LoVo (cell line): ENCODE results near the gene SLC6A3.
"Not testable (repeated sequence)": the region's sequence is repeated elsewhere in the genome, so short reads cannot be mapped to it uniquely, and the experiment has no call there.

Experiments
- DNase-seq: peaks from one replicate; pipeline ENCODE4 v3.0.0-alpha.2; 2016; ENCODE audit warnings: low spot score

The SLC6A3 gene

DNA sequence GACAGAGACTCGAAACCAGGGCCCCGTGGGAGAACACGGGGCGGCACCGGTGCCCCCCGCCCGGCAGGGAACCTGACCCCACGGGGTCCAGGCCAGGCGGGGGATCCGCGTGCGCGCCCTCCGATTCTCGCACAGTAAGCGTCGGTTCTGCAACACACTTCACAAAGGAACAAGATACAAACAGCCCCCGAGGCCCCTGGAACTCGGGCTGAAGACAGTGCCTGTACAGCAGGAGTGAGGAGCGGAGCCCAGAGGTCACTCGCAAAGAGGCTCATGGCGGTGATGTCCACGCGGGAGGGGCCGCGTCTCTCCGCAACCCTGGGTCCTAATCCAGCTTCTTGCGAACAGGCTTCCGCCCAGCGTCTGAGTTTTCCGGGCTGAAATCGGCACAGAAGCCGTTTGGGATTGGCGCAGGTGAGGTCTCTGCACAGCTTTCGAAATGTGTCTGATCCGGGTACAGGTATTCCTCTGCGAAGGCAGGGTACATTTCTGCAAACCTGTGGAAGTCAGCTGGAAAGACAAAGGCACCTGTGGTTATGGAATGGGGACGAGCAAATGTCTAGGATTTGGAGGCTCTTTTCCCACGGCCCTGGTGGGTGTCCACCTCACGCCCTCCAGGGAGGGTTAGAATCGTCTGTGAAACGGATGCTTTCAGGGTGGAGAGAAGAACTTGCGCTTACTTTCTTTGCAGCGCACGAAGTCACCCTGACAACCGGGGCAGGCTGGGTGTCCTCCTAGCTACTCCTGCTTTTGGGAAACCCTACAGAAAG is 18.3 kb upstream of the SLC6A3 start:
- DNase-seq: no peak

DNA sequence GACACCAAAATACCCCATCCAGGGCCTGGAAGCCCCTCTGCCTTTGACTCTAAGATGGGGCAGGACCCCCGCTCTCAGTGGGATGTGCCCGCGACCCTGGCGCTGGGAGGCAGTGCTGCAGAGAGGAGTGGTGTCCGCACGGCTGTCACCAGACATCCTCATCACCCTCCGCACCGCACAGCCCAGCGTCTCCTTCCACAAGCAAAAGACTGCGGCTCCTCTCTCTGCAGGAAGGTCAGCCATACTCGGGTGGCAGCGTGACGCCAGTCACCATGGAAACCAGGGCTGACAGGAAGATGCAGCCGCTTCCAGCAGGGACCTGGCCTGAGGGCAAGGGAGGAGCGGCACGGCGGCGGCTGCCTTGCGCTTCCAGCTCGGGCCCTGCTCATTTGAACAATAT is 17.1 kb upstream of the SLC6A3 start:
- DNase-seq: no peak

DNA sequence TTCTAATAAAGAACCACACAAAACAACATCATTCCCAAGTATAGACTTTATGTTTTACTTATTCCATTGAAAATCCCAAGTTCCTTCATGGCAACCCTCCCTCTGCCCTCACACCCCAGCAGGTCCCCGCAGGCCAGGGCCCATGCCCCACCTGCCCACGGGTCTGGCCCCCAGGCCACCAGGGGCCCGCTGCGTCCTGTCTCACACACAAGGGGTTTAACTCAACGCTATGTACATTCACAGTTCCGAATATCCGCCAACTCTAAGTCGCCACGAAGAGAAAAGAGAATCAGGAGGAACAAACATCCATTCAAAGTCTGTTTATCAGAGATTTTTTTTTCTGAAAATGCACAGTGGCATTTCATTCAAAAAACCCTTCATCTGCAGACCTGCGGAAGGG is 16.2 kb upstream of the SLC6A3 start:
- DNase-seq: no peak

DNA sequence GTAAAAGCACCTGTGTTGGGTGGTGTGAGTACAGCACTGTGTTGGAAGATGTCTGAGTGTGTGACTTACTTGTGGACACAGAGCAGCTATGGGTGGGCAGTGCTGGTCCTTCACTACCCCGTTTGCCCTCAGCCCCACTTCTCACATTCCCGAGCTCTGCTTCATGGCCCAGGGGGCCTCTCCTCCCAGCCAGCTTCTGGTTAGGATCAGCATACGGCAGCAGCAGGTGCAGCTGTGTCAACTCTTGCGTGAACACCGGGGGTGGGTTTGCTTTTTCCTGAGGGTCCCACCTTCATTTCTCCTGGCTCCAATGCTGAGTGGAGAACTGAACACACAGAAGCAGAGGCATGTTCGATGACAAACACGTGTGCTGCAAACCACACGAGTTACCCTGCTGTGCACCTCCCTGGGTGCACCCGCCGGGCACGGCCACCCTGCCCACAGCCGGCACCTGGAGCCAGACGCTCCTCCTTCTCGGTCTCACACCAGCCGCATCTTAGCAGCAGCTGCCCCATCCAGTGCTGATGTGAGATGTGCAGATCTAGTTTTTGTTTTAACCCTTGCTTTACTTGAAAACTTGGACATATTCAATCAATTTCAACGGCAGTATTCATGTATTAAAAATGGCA is 14.9 kb upstream of the SLC6A3 start:
- no peak for DNase-seq

DNA sequence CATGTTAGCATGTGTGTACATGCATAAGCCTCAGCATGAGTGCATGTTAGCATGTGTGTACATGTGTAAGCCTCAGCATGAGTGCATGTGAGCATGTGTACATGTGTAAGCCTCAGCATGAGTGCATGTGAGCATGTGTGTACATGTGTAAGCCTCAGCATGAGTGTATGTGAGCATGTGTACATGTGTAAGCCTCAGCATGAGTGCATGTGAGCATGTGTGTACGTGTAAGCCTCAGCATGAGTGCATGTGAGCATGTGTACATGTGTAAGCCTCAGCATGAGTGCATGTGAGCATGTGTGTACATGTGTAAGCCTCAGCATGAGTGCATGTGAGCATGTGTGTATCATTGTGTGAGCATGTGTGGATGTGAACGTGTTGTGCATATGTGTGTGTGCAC is 14.2 kb upstream of the SLC6A3 start:
- not testable (repeated sequence) for DNase-seq

DNA sequence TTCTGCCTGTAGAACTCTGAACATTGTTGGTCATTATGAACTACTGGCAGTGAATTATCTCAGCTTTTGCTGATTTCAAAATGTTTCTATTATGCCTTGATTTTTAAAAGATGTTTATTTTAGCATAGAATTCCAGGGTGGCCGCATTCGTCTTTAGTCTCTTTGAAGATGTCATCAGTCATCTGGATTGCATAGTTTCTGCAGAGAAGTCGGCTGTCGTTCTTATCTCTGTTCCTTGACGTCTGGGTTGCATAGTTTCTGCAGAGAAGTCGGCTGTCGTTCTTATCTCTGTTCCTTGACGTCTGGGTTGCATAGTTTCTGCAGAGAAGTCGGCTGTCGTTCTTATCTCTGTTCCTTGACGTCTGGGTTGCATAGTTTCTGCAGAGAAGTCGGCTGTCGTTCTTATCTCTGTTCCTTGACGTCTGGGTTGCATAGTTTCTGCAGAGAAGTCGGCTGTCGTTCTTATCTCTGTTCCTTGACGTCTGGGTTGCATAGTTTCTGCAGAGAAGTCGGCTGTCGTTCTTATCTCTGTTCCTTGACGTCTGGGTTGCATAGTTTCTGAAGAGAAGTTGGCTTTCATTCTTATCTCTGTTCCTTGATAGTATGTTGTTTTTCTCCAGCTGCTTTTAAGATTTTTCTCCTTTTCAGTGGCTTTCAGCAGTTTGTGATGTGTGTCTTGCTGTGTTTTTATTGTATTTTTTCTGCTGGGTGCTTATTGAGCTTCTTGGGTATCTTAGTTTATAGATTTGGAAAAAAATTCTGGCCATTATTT is 11.1 kb upstream of the SLC6A3 start:
- not testable (repeated sequence) for DNase-seq

DNA sequence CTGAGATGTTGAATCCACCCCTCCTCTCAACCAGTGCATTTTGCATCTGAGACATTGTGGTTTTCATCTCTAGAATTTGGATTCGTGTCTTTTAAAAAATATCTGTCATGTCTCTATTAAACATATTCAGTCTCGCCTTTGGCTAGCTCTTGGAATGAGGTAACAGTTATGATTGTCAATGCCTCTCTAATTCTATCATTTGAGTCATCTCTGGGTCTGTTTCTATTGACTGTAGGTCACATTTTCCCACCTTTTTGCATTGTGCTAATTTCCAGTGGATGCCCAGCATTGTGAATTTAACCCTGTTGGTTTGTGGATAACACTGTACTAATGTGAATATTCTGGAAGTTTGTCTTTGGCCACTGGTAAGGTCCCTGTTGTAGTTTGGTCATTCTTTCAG is 8.4 kb upstream of the SLC6A3 start:
- DNase-seq: no peak

DNA sequence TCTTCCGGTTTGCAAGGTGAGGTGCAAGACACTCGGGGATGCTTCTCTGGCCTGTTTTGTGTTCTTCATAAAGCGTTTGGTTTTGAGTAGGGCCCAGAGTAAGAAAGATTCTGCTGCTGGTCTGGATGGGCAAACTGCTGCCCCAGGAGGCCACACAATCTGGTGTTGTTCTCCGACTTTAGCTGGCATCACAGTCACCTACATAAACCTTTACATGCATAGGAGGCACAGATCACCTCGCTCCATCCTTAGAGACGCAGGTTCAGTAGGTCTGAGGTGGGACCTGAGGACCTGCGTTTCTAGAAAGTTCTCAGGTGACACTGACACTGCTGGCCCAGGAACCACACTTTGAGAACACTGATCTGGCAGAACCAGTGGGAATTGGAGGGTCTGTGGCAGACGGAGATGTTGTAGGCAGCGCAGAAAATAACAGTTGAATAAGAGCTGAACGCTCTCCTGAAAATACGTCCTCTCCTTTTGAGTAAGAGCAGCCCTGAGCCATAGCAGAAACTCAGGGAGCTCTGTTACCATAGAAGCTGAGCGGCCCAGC is 3.9 kb upstream of the SLC6A3 start:
- no peak for DNase-seq

DNA sequence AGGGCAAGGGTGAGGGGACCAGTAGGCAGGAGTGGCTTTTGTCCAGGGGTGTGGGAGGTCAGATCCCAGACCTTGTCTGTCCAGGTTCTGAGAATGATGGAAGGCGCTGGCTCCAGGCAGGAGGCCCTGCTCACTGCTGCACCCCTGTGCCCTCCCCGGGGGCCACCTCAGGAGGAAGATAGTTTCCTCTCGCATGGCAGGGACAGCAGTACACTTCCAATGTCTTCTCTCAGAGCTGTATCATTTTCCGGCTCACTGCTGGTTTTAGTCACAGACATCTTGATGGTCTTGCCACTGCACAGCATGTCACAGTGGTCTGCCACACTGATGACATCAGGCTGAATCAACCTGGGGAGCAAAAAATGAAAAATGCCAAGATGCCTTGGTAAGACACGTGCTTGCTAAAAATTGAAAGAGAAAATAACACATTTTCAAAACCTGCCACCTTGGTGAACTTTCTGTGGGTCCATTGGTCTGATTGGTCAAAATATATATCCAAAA is 3.3 kb upstream of the SLC6A3 start:
- no peak for DNase-seq

DNA sequence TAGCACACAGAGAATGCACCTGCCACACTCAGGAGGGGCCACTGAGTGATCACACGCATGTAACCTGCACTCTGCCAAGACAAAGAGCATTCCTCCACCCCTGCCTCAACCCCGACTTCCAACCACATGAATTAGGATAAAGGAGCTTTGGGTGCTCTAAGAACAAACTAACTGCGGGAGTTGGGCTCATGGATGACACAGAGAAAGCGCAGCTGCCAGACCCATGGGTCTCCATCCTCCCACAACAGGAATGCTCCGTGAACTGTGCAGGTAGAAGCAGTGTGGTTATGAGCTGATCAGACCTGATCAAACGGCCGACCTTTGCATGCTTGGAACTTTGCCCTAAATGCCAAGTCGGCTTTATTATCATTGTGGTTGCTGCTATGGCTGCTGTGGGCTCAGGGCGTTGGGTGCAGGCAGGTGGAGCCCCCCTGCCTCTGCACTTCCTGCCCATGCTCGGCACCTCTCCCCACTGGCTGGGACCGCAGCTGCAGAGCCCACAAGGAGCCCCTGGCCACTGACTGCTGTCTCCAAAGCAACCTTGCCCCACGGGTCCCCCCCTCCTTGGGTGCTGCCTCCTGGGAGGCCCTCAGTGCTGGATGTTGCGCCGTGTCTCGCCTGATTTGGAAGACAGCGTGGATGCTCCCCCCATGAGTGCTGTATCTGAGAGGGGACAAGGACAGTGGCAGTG is 2.6 kb upstream of the SLC6A3 start:
- DNase-seq: no peak

DNA sequence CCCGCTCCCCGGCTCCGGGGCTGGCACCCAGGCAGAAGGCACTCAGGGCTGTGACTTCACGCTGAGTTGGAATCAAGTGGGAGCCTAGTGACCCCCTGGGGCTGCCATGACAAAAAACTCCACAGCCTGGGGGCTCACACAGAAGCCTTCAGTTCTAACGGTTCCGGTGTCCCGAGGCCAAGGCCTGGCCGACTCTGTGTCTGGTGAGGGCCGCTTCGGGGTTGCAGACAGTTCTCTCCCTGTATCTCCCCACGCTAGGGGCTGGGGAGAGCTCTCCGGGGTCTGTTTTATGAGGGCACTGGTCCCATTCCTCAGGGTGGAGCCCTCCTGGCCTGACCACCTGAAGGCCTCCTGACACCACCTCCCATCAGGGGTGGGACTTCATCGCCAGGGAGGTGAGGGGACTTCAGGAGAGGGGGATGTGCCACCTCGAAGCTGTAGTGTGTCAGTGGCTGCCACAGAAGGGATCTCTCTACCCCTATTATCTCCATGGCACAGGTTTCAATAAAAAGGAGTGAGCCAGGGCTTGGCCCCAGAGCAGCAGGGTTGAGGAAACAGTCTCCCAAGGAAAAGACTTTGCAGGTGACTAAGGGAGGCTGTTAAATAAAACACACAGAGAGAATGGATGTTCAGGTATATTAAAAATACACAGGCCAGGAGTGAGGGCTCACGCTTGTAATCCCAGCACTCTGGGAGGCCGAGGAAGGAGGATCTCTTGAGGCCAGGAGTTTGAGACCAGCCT is 1.5 kb upstream of the SLC6A3 start:
- no peak for DNase-seq

DNA sequence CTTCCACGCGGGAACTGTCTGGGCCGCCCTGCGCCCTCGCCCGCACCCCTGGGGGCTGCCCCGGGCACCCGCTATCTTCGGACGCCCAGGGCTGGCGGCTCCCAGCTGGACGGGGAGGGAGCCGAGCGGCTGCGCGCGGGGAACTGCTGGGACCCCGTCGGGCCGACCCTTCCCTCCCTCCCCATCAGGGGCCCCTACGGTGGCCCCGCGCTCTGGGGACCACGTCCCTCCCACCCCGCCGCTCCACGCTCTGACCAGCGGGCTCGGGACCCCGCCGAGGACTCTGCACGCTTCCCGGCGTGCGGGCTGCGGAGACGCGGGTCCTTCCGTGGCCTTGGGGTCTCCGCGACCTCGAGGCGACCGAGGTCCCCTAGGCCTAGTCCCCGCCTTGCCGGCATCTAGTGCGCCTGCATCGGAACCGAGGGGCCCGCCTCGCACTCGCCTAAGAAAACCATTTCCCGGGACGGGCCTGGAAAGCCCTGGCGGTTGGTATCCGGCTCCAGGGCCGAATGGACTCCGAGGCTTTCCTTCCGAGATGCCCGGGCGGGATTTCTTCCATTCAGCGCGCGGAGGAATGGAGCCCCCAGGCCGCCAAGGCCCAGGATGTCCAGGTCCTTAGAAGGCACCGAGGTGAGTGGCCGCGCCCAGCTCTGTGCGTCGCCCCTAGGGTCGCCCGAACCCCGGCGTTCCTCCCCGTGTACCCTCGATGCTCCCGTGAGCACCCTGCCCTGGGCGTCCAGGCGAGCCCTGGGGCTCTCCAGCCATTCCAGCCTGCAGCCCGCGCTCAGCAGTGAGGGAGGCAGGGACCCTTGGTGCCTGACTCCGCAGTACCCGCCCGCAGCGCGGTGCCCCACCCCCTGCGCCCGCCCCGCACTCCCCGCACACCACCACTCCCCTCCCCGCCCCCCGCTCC is 705 bp upstream of the SLC6A3 start:
- no peak for DNase-seq

DNA sequence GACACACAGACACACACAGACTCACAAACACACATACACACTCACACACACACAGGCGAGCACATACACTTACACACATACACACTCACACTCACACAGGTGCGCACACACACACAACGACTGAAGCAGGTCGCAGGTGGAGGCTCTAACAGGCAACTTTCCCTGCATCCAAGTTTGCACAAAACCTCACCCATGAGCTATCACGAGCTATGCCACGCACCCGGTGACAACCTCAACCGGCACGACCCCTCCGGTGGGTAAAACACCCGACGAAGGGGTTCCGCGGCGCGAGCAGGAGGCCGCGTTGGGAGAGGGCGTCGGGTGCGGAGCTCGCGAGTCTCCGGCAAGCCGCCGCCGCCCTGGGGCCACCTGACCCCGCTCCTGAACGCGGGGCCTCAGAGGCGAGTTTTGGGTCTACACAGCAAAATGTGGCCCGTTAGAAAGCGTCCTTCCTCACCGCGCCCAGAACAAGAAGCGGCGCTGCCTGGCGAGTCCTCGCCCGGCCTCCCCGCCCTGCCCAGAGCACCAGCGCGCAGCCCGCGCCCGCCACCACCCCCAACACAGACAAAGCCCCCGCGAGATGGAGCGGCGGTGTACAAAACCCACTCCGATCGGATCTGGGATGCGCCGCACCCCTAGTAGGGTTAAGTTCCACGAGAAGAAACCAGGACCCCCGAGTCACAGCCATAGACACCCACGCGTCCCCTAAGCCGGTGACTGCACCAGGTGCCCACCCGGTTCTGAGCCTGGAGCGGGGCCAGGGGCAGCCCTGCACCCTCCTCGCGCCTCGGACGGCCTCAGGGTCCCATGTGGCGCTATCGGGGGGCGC is 665 bp downstream of the SLC6A3 start:
- DNase-seq: no peak

DNA sequence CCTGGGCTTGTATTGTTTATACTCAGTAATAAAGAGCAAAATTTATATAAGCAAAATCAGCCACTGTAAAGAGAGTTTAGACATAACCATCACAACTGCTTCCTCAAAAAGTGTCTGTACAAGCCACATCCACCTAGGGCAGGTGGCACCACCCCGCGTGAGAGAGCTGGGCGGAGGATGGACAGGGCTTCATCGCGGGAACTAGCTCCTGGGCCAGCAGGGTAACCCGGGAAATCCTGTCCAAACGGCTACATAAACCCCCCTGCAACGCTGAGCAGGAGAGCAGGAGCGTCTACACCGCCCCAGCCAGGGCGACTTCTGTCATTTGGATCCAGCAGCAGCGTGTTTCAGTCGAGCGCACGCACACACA is 1.3 kb downstream of the SLC6A3 start:
- no peak for DNase-seq

DNA sequence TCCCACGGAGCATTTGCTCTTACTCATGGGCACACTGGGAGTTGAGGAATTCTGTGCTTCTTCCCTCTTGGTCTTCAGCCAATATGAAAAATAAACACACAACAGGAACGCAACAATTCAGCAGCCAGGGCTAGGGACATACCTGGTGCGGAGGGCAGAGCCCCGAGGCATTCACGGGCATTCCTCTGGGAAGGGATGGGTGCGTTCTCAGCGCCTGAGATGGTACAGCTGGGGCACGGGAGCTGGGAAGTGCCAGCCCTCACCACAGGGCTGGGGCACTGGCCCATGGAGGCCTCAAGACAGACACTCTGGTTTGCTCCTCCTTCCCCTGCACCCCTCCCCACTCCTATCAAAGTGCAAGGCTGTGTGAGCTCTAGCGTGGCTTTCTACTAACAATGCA is 2.1 kb downstream of the SLC6A3 start:
- peak; percentile 2 for DNase-seq

DNA sequence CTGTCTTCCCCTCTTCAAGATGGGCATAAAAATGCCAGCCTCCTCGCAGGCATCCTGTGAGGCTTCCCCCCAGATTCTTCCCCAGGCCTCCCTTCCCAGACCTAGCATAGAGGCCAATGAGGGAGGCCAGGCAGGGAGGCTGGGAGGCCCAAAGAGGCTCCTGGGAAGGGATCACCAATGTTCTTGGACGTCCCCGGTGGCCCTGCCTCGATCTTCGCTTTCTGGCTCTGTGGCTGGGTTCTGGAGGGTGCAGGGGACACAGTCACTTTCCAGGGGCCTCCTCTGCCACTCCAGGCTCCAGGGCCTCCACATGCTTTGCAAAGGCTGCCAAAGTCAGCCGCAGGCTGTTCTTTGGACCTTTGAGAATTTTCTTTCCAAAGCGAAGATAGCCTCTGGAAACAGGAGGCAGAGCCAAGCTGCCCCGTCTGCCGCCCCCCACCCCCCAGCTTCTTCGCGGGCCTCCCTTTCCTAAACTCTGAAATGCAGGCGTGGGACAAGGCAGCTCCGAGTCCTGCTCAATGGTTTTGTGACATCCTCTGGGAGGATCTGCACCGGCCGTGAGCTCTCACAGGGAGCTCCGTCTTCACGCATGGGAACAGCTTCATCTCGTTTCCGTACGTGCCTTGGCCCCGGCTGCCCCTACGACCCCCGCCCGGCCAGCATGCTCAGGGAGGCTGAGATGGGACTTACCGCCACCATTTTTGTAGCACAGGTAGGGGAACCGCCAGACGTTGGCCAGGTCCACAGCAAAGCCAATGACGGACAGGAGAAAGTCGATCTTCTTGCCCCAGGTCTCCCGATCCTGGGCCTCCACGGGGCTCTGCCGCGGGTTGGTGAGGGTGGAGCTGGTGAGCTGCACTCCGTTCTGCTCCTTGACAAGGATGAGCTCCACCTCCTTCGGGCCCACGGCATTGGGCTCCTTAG is 2.8 kb downstream of the SLC6A3 start:
- DNase-seq: no peak

DNA sequence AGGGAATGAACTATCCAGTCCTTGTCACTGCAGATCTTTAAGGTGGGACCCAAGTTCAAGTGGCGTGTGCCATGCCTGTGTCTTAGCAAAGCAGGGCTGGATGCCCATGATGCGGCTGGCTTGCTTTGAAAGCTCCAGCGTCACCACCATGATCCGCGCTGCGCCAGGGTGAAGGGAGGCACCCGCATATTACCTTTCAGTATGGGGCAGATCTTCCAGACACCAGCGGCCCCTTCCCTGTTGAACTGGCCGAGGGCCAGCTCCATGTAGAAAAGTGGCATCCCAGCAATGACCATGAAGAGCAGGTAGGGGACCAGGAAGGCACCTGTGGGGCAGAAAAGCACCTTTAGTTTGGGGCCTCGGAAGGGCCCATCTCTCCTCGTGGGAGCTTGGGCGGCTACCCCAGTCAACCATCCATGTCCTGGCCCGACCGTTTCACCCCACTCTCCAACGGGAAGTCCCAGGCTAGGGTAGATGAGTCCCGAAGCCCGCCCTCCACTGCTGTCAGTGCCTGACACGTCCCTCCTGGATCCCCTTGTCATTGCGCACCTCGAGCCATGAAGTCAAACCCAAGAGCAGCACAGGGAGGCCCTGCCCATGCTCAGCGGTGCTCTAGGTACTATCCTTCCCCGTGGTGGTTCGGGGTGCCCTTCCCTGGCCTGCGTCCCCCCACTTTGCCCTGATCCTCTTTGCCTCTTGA is 3.9 kb downstream of the SLC6A3 start:
- no peak for DNase-seq

DNA sequence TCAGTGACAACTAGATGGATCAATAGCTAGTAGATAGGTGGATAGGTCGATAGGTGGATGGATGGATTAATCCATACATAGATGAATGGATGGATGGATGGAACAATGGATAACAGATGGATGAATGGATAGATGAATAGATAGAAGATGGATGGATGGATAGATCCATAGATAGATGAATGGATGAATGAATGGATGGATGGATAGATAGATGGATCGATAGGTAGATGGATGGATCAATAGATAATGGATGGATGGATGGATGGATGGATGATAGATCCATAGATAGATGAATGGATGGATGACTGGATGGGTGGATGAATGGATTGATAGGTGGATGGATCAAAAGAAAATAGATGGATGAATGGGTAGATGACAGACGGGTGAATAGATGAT is 5.1 kb downstream of the SLC6A3 start:
- no peak for DNase-seq
